DOHH2 (cell line): ENCODE data around the gene TMEM106C.
"Not testable (repeated sequence)": the region's sequence is repeated elsewhere in the genome, so short reads cannot be mapped to it uniquely, and the experiment has no call there.

Source experiments
- EZH2phosphoT487 ChIP-seq: fragments of 200-600 bp; sonication (generic); IDR thresholded peaks from 2 replicates; pipeline ENCODE4 v1.6.1; 2017; ENCODE audit warnings: borderline replicate concordance, mild to moderate bottlenecking, antibody characterized with exemption, low read length, moderate library complexity, mixed read lengths
- TF ChIP-seq, protein P1 (sequence below): fragments of 200-600 bp; sonication (generic); IDR thresholded peaks from one replicate; pipeline ENCODE4 v1.5.1; 2014; ENCODE audit warnings: antibody characterized with exemption, mild to moderate bottlenecking, low read depth, low read length; ENCODE audit not compliant: poor library complexity, severe bottlenecking

DNA sequence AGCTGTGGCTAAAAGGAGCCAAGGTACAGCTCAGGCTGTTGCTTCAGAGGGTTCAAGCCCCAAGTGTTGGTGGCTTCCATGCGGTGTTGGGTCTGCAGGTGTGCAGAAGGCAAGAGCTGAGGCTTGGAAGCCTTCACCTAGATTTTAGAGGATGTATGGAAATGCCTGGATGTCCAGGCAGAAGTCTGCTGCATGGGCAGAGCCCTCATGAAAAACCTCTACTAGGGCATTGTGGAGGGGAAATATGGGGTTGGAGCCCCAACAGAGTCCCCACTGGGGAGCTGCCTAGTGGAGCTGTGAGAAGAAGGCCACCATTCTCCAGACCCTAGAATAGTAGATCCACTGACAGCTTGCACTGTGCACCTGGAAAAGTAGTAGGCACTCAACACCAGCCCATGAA, 5.7 kb upstream of the TMEM106C start:
- TF ChIP-seq, protein P1, sequence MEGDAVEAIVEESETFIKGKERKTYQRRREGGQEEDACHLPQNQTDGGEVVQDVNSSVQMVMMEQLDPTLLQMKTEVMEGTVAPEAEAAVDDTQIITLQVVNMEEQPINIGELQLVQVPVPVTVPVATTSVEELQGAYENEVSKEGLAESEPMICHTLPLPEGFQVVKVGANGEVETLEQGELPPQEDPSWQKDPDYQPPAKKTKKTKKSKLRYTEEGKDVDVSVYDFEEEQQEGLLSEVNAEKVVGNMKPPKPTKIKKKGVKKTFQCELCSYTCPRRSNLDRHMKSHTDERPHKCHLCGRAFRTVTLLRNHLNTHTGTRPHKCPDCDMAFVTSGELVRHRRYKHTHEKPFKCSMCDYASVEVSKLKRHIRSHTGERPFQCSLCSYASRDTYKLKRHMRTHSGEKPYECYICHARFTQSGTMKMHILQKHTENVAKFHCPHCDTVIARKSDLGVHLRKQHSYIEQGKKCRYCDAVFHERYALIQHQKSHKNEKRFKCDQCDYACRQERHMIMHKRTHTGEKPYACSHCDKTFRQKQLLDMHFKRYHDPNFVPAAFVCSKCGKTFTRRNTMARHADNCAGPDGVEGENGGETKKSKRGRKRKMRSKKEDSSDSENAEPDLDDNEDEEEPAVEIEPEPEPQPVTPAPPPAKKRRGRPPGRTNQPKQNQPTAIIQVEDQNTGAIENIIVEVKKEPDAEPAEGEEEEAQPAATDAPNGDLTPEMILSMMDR, result not testable (repeated sequence)
- TF ChIP-seq EZH2phosphoT487, result not testable (repeated sequence)
